ENCODE results near the gene RABGGTA.
"Not testable (repeated sequence)": the region's sequence is repeated elsewhere in the genome, so short reads cannot be mapped to it uniquely, and the experiment has no call there.

RABGGTA gene

GRCh38 chr14:24259282-24260025, 11.9 kb downstream of the RABGGTA start:
- no peak for DNase-seq

DNA sequence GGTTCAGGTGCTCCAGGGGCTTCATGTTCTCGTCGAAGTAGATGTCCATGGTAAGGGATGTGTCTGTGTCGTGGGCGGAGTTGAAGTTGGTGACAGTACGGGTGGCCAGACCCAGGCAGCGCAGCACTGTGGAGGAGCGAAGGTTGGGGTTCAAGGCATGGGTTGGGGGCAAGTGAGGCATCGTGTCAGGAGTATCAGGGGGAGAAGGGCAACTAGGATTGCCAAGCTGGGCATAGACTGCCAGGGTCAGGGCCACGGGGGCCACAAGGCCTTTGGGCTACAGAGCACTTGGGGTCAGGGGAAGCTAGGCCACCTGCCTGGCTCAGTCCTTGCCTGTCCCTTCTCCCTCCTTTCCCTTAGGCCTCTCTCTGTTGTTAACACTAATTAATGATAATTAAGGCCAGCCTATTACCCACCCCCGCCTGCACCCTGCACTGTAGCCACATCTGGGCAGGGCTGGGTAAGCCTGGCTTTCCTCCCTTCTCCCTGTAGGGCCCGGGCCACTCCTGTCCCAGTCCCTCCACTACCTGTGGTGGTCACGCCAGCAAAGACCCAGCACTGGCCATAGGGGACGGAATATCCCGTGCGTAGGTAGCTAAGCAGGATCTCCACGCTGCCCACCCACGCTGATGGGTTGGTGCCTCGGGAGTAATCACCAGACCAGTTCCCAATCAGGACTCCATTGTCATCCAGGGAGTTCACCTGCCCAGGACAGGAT, 12.7 kb downstream of the RABGGTA start:
- DNase-seq, result no peak

- DNase-seq, result no peak
Observed at GRCh38 chr14:24258119-24258518, 13.3 kb downstream of the RABGGTA start.

- no peak for DNase-seq
Observed at GRCh38 chr14:24256960-24257359, 14.4 kb downstream of the RABGGTA start.

GRCh38 chr14:24255931-24256711, 15.3 kb downstream of the RABGGTA start:
- DNase-seq, result no peak

GRCh38 chr14:24255438-24255837, 16.0 kb downstream of the RABGGTA start:
- DNase-seq, result no peak

- no peak for DNase-seq
Observed at GRCh38 chr14:24254630-24255392, 16.6 kb downstream of the RABGGTA start.

GRCh38 chr14:24253936-24254335, 17.5 kb downstream of the RABGGTA start:
- no peak for DNase-seq

DNA sequence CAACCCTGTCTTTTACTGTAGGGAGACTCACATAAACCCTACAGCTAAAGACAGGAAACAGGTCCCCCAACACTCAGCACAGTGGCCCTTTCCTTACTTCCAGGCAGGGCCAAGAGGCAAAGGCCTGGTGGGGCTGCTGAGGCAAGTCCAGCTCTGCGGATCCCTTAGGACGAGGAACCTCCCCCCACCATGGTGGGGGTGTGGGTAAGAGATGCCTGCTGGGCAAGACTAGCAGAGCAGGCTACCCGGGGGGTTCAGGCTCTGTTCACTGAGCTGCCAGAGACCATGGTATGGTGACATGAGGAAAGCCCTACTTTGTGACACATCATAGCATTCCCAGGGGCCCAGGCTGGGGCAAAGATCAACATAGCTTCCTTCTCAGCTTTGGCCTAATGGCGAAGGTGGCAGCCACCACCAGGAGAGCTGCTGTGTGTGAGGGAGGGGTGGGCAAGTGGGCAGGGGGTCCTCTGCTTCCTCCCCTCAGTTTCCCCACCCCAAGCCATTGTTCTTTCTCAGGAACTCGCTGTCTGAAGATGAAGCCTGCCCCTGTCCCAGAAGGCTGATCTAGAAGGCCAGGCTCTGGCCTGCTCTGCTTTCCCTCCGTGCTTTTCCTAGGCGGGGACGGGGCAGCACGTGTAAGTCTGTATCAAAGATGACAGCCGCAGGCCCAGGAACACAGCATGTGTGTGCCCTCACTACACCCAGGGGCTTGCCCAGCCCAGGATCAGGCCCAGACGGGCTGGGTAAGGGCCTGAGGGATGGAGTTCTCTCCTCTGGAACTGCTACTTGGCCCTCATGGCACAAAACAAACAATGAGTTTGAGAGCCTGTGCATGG, 18.9 kb downstream of the RABGGTA start:
- no peak for DNase-seq

DNA sequence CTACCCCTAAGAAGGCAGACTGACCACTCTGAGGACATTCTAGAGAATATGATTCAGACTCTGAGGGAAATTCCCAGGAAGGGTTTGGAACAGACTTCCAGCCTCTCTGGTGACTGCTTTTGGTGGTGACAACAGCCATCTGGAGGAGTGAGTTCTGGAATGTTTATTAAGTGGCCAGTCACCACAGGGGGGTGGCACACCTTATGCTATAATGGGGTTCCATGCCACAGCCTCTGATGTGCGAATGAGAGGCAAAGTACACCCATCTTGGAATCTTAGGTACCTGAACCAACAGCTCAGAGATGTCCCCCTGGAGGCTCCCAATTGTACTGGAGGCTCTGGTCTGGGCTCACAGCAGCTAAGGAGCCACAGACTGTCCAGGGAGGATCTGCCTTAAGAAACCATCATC, 19.5 kb downstream of the RABGGTA start:
- no peak for DNase-seq

DNA sequence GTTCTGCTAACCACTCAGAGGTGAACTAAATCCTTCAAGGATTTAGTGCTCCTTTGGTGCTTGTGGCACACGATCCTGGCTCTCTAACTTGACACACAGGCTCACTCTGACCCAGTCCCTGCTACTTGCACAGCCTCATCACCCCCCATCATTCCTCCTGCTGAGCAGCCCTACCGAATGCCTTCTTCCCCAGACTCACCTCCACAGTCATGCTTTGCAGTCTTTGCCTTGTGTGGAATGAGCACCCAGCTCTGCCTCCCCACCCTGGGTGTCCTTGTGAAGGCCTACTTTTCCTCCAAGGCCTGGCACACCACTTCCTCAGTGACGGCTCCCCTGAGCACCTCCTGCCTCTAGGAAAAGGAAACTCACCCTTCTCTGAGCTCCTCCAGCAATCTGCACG, 21.0 kb downstream of the RABGGTA start:
- DNase-seq, result no peak

DNA sequence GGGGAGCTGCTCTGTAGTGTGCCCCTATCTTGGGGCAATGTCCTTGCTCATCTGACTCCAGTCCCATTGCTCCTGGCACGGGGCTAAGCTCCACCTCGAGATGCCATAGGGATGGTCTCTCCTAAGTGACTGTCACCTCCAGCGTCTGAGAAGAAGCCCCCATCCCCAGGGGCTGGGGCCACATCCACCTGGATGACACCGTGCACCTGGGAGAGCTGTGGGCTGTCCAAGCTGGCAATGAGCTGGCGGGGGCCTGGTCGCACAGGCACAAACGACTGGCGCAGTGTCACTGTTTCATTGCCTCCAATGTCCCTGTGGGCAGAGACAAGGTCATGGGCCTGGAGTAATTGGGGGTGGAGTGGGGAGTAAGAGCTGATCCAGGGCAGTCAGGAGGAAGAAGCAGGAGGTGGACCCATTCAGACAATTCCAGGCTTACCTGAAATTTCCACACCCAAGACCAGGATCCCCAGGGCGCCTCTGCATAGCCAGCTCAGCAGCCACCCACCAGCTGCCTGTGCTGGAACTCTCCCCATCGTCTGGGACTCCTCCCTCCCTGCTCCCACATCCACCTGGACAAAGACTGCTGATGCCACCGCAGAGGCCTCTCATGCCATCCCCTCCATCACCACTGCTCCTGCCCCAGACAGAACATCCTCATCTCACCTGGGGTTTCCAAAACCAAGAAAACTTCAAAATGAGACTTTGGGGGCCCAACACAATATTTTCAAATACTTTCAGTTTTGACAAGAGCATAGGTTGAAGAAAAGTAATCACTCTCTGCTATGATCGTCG, 22.0 kb downstream of the RABGGTA start:
- DNase-seq, result no peak

GRCh38 chr14:24247422-24247821, 24.0 kb downstream of the RABGGTA start:
- no peak for DNase-seq

DNA sequence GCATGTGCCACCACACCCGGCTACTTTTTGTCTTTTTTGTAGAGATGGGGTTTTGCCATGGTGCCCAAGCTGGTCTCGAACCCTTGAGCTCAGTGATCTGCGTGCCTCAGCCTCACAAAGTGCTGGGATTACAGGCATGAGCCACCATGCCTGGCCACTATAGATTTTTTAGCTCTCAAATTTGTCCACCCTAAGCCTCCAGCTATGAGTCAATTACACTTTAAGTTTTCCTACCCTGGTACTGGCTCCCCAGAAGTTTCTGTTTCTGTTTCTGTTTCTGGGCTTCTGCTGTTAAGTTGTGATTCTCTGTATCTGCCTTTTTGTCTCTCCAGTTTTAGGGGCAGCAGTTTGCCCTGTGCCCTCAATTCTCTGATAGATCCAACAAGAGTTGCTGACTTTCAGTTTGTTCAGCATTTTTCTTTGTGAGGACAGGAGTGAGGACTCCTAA, 24.6 kb downstream of the RABGGTA start:
- DNase-seq, result no peak

DNA sequence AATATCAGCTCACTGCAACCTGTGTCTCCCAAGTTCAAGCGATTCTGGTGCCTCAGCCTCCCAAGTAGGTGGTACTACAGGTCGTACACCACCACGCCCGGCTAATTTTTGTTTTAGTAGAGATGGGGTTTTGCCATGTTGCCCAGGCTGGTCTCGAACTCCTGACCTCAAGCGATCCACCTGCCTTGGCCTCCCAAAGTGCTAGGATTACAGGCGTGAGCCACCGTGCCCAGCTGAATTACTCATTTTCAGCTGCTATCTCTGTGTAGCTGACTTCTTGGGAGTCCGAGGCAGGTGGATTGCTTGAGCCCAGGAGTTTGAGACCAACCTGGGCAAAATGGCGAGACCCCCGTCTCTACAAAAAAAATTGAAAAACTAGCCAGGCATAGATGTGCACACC, 26.0 kb downstream of the RABGGTA start:
- not testable (repeated sequence) for DNase-seq

DNA sequence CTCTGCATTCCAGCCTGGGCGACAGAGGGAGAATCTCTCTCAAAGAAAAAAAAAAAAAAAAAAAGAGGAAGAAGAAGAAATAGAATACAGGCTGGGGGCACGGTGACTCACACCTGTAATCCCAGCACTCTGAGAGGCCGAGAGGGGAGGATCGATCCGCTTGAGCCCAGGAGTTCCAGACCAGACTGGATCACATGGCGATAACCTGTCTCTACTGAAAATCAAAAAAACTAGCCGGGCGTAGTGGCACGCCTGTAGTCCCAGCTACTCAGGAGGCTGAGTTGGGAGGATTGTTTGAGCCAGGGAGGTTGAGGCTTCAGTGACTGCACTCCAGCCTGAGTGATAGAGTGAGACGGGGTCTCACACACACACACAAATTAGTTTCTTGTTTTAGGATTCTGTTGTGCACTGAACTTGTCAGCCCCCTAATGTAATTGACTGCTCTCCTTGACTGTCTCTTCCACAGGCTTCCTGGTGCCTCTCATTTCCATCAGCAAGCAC, 28.0 kb downstream of the RABGGTA start:
- DNase-seq, result no peak

DNA sequence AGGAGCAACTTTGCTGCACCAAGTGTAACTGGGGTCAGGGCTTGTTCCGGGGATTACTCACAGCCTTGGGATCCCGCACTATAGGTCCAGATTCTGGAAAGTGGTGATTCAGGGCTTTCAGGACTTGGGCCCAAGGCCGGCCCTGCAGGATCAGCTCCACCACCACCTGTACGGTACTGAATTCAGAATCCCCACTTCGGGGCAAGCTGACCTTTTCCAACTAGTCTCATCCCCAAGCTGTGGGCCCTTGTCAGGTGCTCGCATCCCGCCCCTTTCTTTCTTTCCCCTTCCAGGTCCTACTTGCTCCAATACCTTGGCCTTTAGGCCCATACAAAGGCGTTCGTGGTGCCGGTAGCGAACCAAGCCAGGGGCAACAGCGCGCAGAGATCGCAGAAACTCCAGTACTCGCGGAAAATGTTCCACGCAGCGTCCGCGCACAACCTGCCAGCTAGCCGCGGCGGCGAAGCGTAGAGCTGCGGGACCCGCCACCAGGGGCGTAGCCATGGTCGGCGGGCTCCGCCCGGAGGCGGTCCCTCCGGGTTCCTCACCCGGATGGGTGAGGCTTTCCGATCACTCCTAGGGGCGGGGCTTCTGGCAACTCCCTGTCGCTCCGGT, 29.5 kb downstream of the RABGGTA start:
- DNase-seq, result peak; percentile 91

DNA sequence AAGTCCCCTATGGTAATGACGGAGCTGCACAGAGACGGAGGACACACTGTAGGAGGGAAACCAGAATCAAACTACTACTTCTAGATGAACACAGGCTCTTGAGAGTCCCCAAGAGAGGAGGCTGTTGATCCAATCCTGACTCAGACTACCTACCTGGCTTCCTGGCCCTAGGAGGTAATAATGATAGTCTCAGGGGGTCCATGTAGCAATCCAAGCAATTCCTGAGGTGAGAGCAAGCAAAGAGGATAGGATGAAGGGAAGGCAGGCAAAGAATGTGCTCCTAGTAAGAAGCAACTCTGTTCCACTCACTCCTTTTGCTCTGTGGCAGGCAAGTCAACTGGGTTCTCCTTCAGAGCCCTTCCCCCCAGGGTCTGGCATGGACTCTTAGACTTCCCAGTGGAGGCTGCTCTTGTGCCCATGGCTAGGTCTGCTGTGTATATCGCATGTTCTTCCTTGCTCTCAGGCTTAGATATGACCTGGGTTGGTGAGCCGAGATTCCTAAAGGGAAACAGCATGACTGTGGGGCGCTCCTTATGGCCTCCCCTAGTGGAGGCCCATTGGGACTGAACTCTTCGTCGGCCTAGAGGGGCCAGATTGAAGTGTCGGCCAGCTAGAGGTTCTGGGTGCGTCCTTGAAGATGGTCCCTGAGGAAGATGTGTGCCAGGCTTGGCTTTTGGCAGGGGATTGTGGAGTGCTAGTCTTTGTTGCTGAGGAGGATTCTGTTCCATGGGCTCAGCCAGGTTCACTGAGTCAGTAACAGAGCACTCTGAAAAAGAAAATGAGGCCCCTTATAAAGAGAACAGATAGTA, 31.1 kb downstream of the RABGGTA start:
- DNase-seq, result no peak

DNA sequence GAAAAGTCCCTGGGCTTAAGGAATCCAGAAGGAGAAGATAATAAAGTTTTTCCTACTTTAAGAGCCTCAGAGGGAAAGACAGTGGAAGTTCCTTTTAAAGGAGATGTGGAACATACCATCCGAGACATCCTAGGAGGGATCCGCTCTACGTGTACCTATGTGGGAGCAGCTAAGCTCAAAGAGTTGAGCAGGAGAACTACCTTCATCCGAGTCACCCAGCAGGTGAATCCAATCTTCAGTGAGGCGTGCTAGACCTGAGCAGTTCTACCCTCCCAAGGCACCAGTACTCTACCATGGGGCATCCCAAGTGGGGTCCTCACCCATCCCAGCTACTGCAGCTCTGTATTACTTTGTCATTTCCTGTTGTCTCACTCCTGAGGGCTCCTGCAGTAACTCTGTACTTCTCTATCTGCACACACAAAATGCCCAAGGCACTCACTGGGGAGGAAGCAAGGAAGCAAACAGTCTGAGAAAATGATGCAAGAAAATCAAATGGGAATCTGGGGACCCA, 32.8 kb downstream of the RABGGTA start:
- no peak for DNase-seq

Data from activated gamma-delta T cell treated with Interleukin-2 at 50 U/mL for 16 hours (primary cell).